Thoracic aorta (tissue), 2 donors: ENCODE results near the gene SEMA4G. TPM values are rescaled to one million over a fixed set of nuclear protein-coding genes. Genes with fewer than 3 reads are reported as not detected.
A peak's percentile ranks its signal among the peaks of the same experiment; 100 is the strongest.

Experiments used
- ATAC-seq: fragments of 150-250 bp; one replicate; pipeline ENCODE4 v1.8.0; 2017; ENCODE audit warnings: low read depth; ENCODE audit not compliant: insufficient number of reproducible peaks, low FRiP score
- DNase-seq: peaks from one replicate; pipeline ENCODE4 v3.0.0-alpha.2; 2020; ENCODE audit warnings: low spot score
- H3K27ac ChIP-seq, 2 donors: fragments of 200-600 bp; sonication (generic); 1 replicate in 1 of 2; 2 replicates in 1 of 2; pipeline ENCODE4 v1.5.1; 2016; ENCODE audit warnings: mild to moderate bottlenecking in 2 of 2, moderate library complexity in 2 of 2
- H3K27me3 ChIP-seq: fragments of 200-600 bp; sonication (generic); replicated peaks from 2 replicates; pipeline ENCODE4 v1.6.0; 2016; ENCODE audit warnings: mild to moderate bottlenecking; ENCODE audit not compliant: insufficient read depth
- H3K36me3 ChIP-seq: fragments of 200-600 bp; sonication (generic); one replicate; pipeline ENCODE4 v1.5.1; 2016
- H3K4me1 ChIP-seq, 2 donors: fragments of 200-600 bp; sonication (generic); 1 replicate in 1 of 2; 2 replicates in 1 of 2; pipeline versions ENCODE4 v1.5.1 to v1.6.0; 2016; ENCODE audit warnings: low read depth in 2 of 2, mild to moderate bottlenecking in 1 of 2; ENCODE audit not compliant: control insufficient read depth in 1 of 2
- H3K4me3 ChIP-seq: fragments of 200-600 bp; sonication (generic); 2 replicates; pipeline ENCODE4 v1.5.1; 2016; ENCODE audit warnings: mild to moderate bottlenecking
- H3K9me3 ChIP-seq: fragments of 200-600 bp; sonication (generic); 2 replicates; pipeline ENCODE4 v1.5.1; 2016
- CTCF ChIP-seq: fragments of 200-600 bp; sonication (generic); IDR thresholded peaks from one replicate; pipeline ENCODE4 v1.5.1; 2019; ENCODE audit warnings: antibody characterized with exemption
- total RNA-seq, 2 donors: library from RNA; depleted of rRNA; stranded (reverse); fragments of >200 nt; gene quantifications; one replicate each; pipeline versions ENCODE4 v1.1.0 to v1.2.3, GENCODE V29; 2016

Gene SEMA4G
- total RNA-seq, 2 donors from 2014 or later = 3.5 to 4.3 TPM

- Histone ChIP-seq H3K27ac (no peak overlapping the region), H3K9me3 (no peaks in the 10 kb centered on the region), H3K36me3 (peaks cover 19% of the 10 kb centered on the region), H3K4me3 (no peak overlapping the region), H3K4me1 (peaks cover 8 to 39% of the 10 kb centered on the region in 2 donors), H3K27me3 (no peaks in the 10 kb centered on the region)
- no peak for TF ChIP-seq CTCF
- ATAC-seq (no peak), DNase-seq (no peak)
Measured at GRCh38 chr10:101006593-101007098, 37.3 kb downstream of the SEMA4G start.

- Histone ChIP-seq H3K27ac (peak overlapping the region; percentile 19 to 63), H3K4me1 (peaks cover 4 to 34% of the 10 kb centered on the region in 2 donors), H3K4me3 (no peak overlapping the region), H3K27me3 (no peaks in the 10 kb centered on the region), H3K36me3 (peaks cover 19% of the 10 kb centered on the region), H3K9me3 (no peaks in the 10 kb centered on the region)
- ATAC-seq (no peak), DNase-seq (no peak)
- TF ChIP-seq CTCF = no peak
Measured at GRCh38 chr10:101007099-101007711, 37.9 kb downstream of the SEMA4G start.

GRCh38 chr10:101007915-101008822 is 38.9 kb downstream of the SEMA4G start:
- Histone ChIP-seq H3K27me3 (no peaks in the 10 kb centered on the region), H3K4me3 (no peak overlapping the region), H3K36me3 (peaks cover 19% of the 10 kb centered on the region), H3K9me3 (no peaks in the 10 kb centered on the region), H3K27ac (peak overlapping the region in 1 of 2 donors; percentile 63), H3K4me1 (peaks cover 0 to 32% of the 10 kb centered on the region in 2 donors)
- no peak for DNase-seq
- no peak for TF ChIP-seq CTCF
- no peak for ATAC-seq

- Histone ChIP-seq H3K4me1 (peaks cover 0 to 32% of the 10 kb centered on the region in 2 donors), H3K9me3 (no peaks in the 10 kb centered on the region)
Measured at GRCh38 chr10:101008823-101009423, 39.6 kb downstream of the SEMA4G start.

More at GRCh38 chr10:101008823-101009423, 39.6 kb downstream of the SEMA4G start:
- TF ChIP-seq CTCF = no peak
- Histone ChIP-seq H3K36me3 (peaks cover 14% of the 10 kb centered on the region), H3K27me3 (no peaks in the 10 kb centered on the region), H3K4me3 (no peak overlapping the region), H3K27ac (no peak overlapping the region)
- DNase-seq (no peak), ATAC-seq (no peak)
